Neural cell (in vitro differentiated cells): ENCODE results near the gene NFIB. TPM values are rescaled to one million over a fixed set of nuclear protein-coding genes. Genes with fewer than 3 reads are reported as not detected.

Source experiments
- H2AFZ ChIP-seq: fragments of 200-600, 300-800 bp; sonication (generic), shearing (Covaris generic); 2 replicates; pipeline ENCODE4 v1.6.0; 2014; ENCODE audit warnings: low read depth, mild to moderate bottlenecking, antibody characterized with exemption, low read length, moderate library complexity
- H3F3A ChIP-seq: fragments of 200-600 bp; shearing (Covaris generic); 2 replicates; pipeline ENCODE4 v1.6.1; 2016; ENCODE audit warnings: mild to moderate bottlenecking, moderate library complexity, mixed read lengths, antibody characterized with exemption, low read length; ENCODE audit not compliant: insufficient read depth, poor library complexity, severe bottlenecking
- H3K27ac ChIP-seq: fragments of 200-600, 300-800 bp; sonication (generic), shearing (Covaris generic); 2 replicates; pipeline ENCODE4 v1.5.1; 2014; ENCODE audit warnings: mild to moderate bottlenecking, low read length, moderate library complexity
- H3K27me3 ChIP-seq: fragments of 300-800, 200-600 bp; sonication (generic), shearing (Covaris generic); 2 replicates; pipeline ENCODE4 v1.6.0; 2014; ENCODE audit warnings: mild to moderate bottlenecking, low read depth, low read length, moderate library complexity; ENCODE audit not compliant: insufficient read depth
- H3K36me3 ChIP-seq: fragments of 300-800, 200-600 bp; sonication (generic), shearing (Covaris generic); 2 replicates; pipeline ENCODE4 v1.5.1; 2014; ENCODE audit warnings: mild to moderate bottlenecking, antibody characterized with exemption, low read length, moderate library complexity; ENCODE audit not compliant: insufficient read depth
- H3K4me2 ChIP-seq: fragments of 300-800, 200-600 bp; sonication (generic), shearing (Covaris generic); 2 replicates; pipeline ENCODE4 v1.6.0; 2014; ENCODE audit warnings: mild to moderate bottlenecking, low read length
- H3K4me3 ChIP-seq: fragments of 300-800, 200-600 bp; sonication (generic), shearing (Covaris generic); 2 replicates; pipeline ENCODE4 v1.5.1; 2014; ENCODE audit warnings: mild to moderate bottlenecking, low read length, moderate library complexity
- H3K79me2 ChIP-seq: fragments of 200-600 bp; shearing (Covaris generic); replicated peaks from 2 replicates; pipeline ENCODE4 v1.6.0; 2014; ENCODE audit warnings: mild to moderate bottlenecking, low read length, moderate library complexity; ENCODE audit not compliant: insufficient read depth
- H3K9ac ChIP-seq: fragments of 300-800, 200-600 bp; sonication (generic), shearing (Covaris generic); 2 replicates; pipeline ENCODE4 v1.6.1; 2016; ENCODE audit warnings: mild to moderate bottlenecking, low read length, mixed read lengths
- H3K9me2 ChIP-seq: fragments of 200-600 bp; shearing (Covaris generic); 2 replicates; pipeline ENCODE4 v1.6.1; 2016; ENCODE audit warnings: mild to moderate bottlenecking, low read length, mixed read lengths; ENCODE audit not compliant: insufficient read depth
- H3K9me3 ChIP-seq: fragments of 200-600, 300-800 bp; sonication (generic), shearing (Covaris generic); 2 replicates; pipeline ENCODE4 v1.6.1; 2016; ENCODE audit warnings: mild to moderate bottlenecking, mixed run types, low read length, moderate library complexity, mixed read lengths
- H4K20me1 ChIP-seq: fragments of 200-600 bp; shearing (Covaris generic); 2 replicates; pipeline ENCODE4 v1.6.1; 2016; ENCODE audit warnings: mild to moderate bottlenecking, mixed run types; ENCODE audit not compliant: insufficient read depth
- CTCF ChIP-seq: fragments of 450-650 bp; IDR thresholded peaks from 2 replicates; pipeline ENCODE4 v1.5.1; 2014; ENCODE audit warnings: antibody characterized with exemption, mild to moderate bottlenecking, moderate library complexity; ENCODE audit not compliant: poor library complexity, severe bottlenecking
- EP300 ChIP-seq: fragments of 450-650 bp; conservative IDR thresholded peaks from 2 replicates; pipeline ENCODE4 v1.6.1; 2014; ENCODE audit warnings: antibody characterized with exemption, mild to moderate bottlenecking, moderate library complexity; ENCODE audit not compliant: poor library complexity, severe bottlenecking
- EZH2 ChIP-seq: fragments of 200-600, 300-800 bp; shearing (Covaris generic), sonication (generic); IDR thresholded peaks from 2 replicates; pipeline ENCODE4 v1.6.1; 2014; ENCODE audit warnings: antibody characterized with exemption, low read length, borderline replicate concordance, mild to moderate bottlenecking; ENCODE audit not compliant: insufficient read depth, poor library complexity, severe bottlenecking
- MXI1 ChIP-seq: fragments of 450-650 bp; conservative IDR thresholded peaks from 2 replicates; pipeline ENCODE4 v1.6.1; 2014; ENCODE audit warnings: antibody characterized with exemption, mild to moderate bottlenecking; ENCODE audit not compliant: poor library complexity, severe bottlenecking
- POLR2AphosphoS5 ChIP-seq: IDR thresholded peaks from 2 replicates; pipeline ENCODE4 v1.6.1; 2012
- RAD21 ChIP-seq: fragments of 450-650 bp; conservative IDR thresholded peaks from 2 replicates; pipeline ENCODE4 v1.6.1; 2014; ENCODE audit warnings: antibody characterized with exemption, mild to moderate bottlenecking, moderate library complexity
- REST ChIP-seq: IDR thresholded peaks from 2 replicates; pipeline ENCODE4 v1.6.1; 2012; ENCODE audit warnings: borderline replicate concordance
- TAF1 ChIP-seq: IDR thresholded peaks from 2 replicates; pipeline ENCODE4 v1.6.1; 2012; ENCODE audit warnings: low read depth
- polyA plus RNA-seq: library from polyadenylated mRNA; depleted of rRNA; stranded (reverse); fragments of >200 nt; gene quantifications from 2 replicates; pipeline ENCODE4 v1.2.3, GENCODE V29; 2014

Gene NFIB
- polyA plus RNA-seq, 1 donor from 2014 or later: 0.73 TPM

GRCh38 chr9:14349146-14349446 is 35.2 kb upstream of the NFIB start:
- no peaks in the 10 kb centered on the region for H4K20me1 ChIP-seq
- no peaks in the 10 kb centered on the region for H3K9me2 ChIP-seq
- no peak overlapping the region for H3K4me2 ChIP-seq
- H3K4me3 ChIP-seq: no peak overlapping the region
- no peaks in the 10 kb centered on the region for H3K36me3 ChIP-seq
- peaks cover 91% of the 10 kb centered on the region for H3K27me3 ChIP-seq
- no peaks in the 10 kb centered on the region for H3K9me3 ChIP-seq
- H2AFZ ChIP-seq: no peak overlapping the region
- no peak overlapping the region for H3K9ac ChIP-seq
- H3K27ac ChIP-seq: no peak overlapping the region
- H3F3A ChIP-seq: no peaks in the 10 kb centered on the region
- no peak for TF ChIP-seq TAF1
- no peak for TF ChIP-seq EZH2
- TF ChIP-seq RAD21: no peak
- TF ChIP-seq MXI1: no peak
- no peak for TF ChIP-seq EP300
- TF ChIP-seq REST: no peak
- TF ChIP-seq POLR2AphosphoS5: no peak
- H3K79me2 ChIP-seq: no peaks in the 10 kb centered on the region

- Histone ChIP-seq H3K9me2 (no peaks in the 10 kb centered on the region), H3K4me3 (peak overlapping the region; percentile 66), H3K36me3 (no peaks in the 10 kb centered on the region), H3K79me2 (no peaks in the 10 kb centered on the region), H3K9ac (no peak overlapping the region), H3F3A (no peaks in the 10 kb centered on the region), H3K4me2 (peak overlapping the region; percentile 8), H3K27me3 (peaks cover 96% of the 10 kb centered on the region), H2AFZ (no peak overlapping the region), H3K9me3 (no peaks in the 10 kb centered on the region), H4K20me1 (no peaks in the 10 kb centered on the region), H3K27ac (no peak overlapping the region)
- no peak for TF ChIP-seq EP300
- no peak for TF ChIP-seq MXI1
- no peak for TF ChIP-seq TAF1
- TF ChIP-seq EZH2: peak; percentile 49
- TF ChIP-seq REST: no peak
- no peak for TF ChIP-seq CTCF
- TF ChIP-seq POLR2AphosphoS5: no peak
Measured at GRCh38 chr9:14348373-14349145, 34.6 kb upstream of the NFIB start.
